NCI-H146 treated with DMSO at 0.1 percent for 48 hours (cell line): ENCODE results near the gene OGFOD2.
"Not testable (repeated sequence)": the region's sequence is repeated elsewhere in the genome, so short reads cannot be mapped to it uniquely, and the experiment has no call there.

Experiments
- DNase-seq: peaks from one replicate; lab custom pipeline; 2025; ENCODE audit not compliant: unreplicated experiment; lab: John Stamatoyannopoulos, UW

OGFOD2 gene

GRCh38 chr12:123001464-123001863 is 26.4 kb downstream of the OGFOD2 start:
- DNase-seq, result no peak

DNA sequence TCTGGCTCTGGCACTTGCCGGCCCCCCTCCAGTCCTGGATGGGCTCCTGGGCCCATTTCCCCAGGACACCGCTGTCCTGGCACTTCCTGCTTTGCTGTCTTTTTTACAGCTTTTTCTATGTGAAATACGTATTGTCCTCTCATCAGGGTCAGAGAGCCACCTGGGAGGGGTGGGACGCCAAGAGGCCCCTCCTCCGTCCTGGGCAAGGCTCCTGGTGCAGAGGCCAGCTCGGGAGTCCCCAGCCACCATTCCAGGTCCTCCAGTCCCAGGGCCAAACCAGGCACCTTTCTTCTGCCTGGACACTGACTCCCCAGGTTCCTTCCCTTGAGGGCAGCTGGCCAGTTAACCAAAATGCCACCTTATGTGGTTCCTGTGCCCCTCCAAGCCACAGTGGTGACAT is 28.2 kb downstream of the OGFOD2 start:
- DNase-seq, result no peak

- DNase-seq, result no peak
Measured at GRCh38 chr12:123004287-123004686, 29.2 kb downstream of the OGFOD2 start.

- DNase-seq, result no peak
Measured at GRCh38 chr12:123005081-123005626, 30.1 kb downstream of the OGFOD2 start.

GRCh38 chr12:123006977-123007376 is 31.9 kb downstream of the OGFOD2 start:
- no peak for DNase-seq

DNA sequence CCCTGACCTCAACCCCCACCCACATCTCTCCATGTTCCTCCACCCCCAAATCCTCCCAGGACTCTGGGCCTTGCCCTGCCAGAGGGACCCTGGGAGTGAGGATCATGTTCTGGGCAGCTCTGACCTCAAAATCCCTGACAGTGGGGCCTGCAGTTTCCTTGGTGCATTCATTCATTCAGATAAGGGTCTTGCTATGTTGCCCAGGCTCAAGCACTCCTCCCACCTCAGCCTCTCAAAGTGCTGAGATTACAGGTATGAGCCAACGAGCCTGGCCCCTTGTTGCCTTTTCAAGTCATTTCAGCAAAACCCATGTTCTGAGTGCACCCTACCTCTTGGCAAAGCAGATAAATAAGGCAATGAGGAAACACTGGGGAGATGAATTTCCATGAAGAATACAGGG is 35.1 kb downstream of the OGFOD2 start:
- DNase-seq, result no peak

DNA sequence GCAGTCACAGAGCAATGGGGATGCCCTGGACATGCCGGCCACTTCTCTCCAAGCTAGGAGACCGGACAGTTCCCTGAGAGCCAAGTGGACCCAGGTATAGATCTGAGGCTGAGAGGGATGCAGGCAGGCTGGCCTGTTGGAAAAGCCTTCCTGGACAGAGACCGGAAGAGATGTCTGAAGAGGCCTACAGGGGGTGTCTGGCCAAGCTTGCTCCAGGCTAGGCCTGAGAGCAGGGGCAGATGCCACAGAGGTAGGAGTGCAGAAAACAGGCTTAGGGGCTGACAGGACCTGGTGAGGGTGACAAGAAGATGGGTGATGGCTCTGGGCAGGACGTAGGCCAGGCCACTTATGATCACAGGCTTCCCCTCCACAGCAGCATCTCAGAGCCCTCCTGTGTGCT is 35.6 kb downstream of the OGFOD2 start:
- no peak for DNase-seq

GRCh38 chr12:123011701-123012100 is 36.7 kb downstream of the OGFOD2 start:
- no peak for DNase-seq

- DNase-seq, result no peak
Measured at GRCh38 chr12:123013185-123014095, 38.4 kb downstream of the OGFOD2 start.

GRCh38 chr12:123014473-123014872 is 39.4 kb downstream of the OGFOD2 start:
- DNase-seq, result not testable (repeated sequence)

DNA sequence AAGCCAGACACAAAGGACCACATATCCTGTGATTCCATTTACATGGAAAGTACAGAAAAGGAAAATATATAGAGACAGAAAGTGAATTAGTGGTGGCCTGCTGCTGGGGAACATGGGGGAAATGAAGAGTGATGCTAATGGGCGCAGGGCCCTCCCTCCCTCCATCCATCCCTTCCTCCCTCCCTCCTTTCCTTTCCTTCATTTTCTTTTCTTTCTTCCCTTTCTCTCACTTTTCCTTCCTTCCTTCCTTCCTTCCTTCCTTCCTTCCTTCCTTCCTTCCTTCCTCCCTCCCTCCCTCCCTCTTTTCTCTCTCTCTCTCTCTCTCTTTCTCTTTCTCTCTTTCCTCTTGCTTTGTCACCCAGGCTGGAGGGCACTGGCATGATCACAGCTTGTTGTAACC is 42.7 kb downstream of the OGFOD2 start:
- no peak for DNase-seq

- no peak for DNase-seq
Measured at GRCh38 chr12:123019841-123020138, 44.7 kb downstream of the OGFOD2 start.

GRCh38 chr12:123021688-123022604 is 46.9 kb downstream of the OGFOD2 start:
- no peak for DNase-seq

- DNase-seq, result no peak
Measured at GRCh38 chr12:123022846-123023245, 47.8 kb downstream of the OGFOD2 start.

DNA sequence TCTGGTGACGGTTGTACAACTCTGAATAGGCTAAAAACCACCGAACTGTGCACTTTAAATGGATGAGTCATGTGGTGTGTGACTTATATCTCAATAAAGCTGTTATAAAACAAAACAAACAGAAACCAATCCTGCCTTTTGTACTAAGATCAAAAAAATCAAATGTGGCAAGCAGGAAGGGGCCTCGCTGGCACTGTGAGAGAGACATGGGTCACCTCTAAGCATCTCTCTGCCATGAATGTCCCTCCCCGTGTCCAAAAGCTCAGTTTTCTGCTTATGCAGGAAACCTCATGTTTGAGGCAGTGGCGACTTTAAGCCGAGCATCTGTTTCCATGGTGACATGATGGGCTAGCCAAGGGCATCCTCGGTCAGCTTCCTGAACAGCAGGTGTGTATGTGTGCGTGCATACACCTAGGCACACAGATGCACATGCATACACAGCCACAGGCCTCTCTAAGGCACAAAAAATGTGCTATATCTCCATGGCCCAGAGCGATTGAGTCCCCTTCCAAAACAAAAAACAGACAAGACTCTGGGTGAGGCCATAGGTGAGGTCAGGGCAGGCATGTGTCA is 49.9 kb downstream of the OGFOD2 start:
- DNase-seq, result no peak

DNA sequence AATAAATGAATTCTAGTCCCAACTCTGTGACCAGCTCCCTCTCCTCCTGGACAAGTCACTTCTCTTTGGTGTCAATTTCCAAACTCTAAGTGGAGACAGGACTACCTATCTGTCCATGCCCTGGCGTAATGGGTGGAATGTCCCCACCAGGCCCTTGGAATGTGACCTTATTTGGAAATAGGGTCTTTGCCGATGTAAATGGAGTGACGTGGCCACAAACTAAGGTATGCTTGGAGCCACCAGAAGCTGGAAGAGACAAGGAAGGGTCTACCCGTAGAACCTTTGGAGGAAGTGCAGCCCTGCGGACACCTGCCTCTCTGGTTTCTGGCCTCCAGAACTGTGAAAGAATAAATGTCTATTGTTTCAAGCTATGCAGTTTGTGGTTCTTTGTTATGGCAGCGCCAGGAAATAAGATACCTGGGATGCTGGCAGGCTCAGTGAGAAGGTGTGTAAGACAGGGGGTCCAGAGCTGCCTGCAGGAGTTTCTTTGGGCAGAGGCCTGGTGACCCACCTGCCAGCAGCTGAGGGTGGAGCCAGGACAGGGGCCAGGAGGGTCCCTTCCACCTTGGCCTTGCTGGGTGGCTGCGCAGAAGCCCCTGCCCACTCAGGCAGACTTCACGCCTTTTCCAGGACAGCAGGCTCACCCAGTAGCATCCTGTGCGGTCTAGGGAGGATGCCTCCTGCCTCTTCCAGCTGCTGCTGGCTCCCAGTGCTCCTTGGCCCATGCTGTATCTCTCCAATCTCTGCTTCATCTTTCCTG is 51.2 kb downstream of the OGFOD2 start:
- no peak for DNase-seq

GRCh38 chr12:123027726-123028445 is 52.8 kb downstream of the OGFOD2 start:
- DNase-seq, result no peak

DNA sequence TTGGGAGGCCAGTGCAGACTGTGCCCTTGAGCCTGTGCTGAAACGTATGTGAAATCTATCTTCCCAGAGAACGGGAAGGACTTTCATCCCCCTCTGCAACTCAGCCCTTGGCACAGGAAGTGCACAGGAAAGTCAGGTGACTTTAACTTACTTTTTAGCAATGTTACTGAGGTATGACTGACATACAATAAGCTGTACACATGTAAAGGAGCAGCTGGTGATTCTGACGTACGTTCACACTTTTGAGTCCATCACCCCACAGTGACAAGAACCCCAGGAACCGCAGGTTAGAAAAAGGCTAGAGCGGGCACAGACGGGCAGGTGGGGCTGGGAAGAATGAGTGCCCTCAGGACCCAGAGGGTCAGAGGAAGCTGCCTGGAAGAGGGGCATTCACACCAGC is 53.4 kb downstream of the OGFOD2 start:
- DNase-seq, result no peak

DNA sequence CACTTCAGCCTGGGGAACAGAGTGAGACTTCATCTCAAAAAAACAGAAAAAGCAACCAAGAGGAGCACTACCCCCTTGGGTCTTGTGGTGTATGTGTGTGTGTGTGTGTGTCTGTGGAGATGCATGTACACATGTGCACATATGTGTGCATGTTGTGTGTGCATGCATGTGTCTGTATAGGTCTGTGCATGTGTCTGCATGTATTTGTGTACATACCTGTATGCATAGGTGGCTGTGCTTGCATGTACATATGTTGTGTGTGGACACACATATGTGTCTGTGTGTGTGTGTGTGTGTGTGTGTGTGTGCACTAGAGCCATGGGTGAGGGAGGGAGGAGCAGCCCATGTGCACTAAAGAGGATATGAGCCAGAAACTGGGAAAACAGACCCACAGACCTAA is 54.5 kb downstream of the OGFOD2 start:
- no peak for DNase-seq
